OCI-M2 (cell line): ENCODE data around the gene RPS6KA1.
A peak's percentile ranks its signal among the peaks of the same experiment; 100 is the strongest.
"Not testable (repeated sequence)": the region's sequence is repeated elsewhere in the genome, so short reads cannot be mapped to it uniquely, and the experiment has no call there.

ENCODE experiments used
- DNase-seq: peaks from one replicate; lab custom pipeline; 2025; ENCODE audit not compliant: unreplicated experiment; lab: John Stamatoyannopoulos, UW

The RPS6KA1 gene

DNA sequence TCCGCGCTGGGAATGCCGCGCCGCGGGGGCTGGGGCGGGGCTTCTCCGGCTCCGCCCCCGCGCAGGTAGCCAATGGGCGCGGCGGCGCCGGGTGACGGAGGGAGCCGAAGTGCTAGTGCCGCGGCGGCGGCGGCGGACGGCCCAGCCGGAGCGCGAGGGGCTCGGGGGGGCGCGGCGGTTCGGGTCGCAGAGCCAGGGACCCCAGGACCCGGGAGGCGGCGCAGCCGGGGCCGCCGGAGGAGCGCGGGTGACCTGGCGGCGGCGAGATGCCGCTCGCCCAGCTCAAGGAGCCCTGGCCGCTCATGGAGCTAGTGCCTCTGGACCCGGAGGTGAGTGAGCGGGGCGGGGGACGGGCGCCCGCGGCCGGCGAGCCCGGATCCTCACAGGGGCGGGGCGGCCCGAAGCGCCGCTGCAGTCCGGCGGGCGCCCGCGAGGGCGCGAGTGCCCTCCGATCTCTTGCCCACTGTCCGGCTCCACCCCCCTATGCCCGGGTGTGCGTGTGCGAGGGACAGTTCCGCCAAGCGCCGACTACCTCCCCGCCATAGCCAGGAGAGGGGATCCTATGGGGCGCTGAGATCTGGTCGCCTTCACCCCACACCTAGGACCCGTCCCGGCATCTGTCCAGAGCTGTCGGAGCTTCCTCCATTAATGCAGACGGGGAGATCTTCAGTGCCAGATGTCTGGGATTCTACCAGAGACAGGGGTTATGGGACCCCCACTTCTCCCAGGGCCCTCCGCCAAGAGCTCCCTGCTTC lies at the start of gene RPS6KA1:
RPS6KA1 (plus strand) TSS at position 107 of the 755 bp plus-strand sequence; CDS start at position 267, 160 bp downstream.
- DNase-seq, result no peak

DNA sequence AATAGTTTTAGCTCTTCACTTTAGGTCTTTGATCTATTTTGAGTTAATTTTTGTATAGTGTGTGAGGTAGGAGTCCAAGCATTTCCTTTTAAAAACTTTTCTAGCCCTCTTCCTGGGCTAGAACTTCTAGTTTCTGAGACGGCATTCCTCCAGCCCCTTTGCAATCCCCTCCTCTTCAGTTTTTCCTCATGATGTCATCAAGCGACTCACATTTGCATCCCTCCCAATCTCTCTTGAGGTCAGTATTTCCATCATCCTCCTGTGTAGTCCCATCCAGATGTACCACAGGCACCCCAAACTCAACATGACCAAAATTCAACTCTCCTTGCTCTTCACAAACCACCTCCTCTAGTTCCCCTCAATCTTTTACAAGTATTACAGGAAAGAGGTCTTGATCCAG lies 46.6 kb upstream of the RPS6KA1 start:
- DNase-seq, result no peak

DNA sequence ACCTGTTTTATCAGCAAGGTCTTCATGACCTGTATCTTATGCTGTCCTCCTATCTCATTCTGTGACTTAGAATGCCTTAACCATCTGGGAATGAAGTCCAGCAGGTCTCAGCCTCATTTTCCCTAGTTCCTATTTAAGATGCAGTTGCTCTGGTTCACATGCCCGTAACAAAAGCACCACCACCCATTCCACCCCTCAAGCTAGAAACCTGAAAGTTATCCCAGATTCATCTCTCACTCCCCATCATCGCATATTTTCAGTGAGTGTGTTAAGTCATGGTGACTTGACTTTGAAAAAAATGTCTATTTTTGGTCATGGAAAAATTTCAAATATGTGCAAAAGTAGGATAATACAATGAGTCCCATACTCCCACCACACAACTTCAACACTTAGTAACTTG lies 45.6 kb upstream of the RPS6KA1 start:
- DNase-seq, result no peak

DNA sequence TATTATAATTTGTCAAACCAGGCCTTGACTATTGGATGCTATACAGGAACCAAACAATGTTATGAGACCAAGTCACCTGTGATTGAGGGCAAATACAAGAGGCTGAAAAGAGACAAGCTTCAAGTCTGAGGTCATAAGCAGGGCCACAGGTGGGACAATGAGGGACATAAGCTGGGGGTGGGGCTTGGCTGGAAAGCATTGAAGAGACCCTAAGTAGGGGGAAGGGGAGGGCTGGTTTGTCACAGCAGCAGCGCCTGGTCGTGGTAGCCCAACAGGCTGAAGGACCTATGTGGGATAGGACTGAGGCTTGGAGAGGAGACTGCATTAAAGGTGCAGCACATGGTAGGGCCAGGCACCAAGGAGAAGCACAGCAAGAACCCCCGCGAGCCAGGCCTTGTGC lies 39.4 kb upstream of the RPS6KA1 start:
- DNase-seq, result no peak

DNA sequence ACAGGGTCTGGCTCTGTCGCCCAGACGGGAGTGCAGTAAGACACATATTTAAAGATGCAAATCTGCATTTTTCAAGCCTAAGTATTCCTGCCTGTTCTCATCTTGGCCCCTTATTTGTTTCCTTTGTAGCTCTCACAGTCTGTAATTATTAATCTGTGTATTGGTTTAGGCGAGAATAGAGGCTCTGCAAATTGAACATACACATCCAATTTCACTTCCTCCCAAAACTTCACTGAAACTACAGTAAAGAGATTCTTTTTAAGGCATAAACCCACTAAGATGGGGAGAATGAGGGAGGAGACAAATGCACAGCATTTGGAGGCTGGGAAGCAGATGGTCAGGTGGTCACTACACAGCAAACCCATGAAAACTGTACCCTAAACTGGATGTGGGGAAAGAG lies 36.3 kb upstream of the RPS6KA1 start:
- no peak for DNase-seq

DNA sequence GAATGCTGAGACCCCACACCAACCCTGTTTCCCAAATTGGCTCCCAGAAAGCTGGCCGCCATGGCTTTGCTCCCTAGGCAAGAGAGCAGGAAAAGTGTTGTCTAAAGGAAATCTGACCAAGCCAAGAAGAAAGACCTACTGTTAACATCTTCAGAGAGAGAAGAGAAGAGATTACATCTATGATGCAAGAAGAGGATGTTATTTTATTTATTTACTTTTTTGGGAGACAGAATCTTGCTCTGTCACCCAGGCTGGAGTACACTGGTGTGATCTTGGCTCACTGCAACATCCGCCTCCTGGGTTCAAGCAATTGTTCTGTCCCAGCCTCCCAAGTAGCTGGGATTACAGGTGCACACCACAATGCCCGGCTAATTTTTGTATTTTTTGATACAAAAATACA lies 35.6 kb upstream of the RPS6KA1 start:
- DNase-seq, result no peak

DNA sequence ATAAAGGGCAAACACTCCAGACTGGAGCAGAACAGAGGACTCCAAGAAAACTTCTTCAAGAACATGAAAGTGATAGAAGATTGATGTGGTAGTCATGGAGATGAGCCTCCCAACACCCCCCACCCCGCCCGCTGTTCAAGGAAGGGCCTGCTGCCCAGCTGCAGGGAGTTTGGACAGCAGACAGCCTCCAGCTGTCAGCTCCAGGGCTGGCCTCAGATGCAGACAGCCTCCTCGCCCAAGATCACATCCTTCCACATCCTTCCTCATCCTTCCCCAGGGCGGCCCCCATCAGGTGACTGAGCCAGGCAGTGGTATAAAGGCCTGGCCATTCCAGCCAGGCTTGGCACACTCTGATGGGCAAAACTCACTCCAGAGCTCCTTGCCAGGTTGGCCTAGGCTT lies 32.7 kb upstream of the RPS6KA1 start:
- DNase-seq, result no peak

DNA sequence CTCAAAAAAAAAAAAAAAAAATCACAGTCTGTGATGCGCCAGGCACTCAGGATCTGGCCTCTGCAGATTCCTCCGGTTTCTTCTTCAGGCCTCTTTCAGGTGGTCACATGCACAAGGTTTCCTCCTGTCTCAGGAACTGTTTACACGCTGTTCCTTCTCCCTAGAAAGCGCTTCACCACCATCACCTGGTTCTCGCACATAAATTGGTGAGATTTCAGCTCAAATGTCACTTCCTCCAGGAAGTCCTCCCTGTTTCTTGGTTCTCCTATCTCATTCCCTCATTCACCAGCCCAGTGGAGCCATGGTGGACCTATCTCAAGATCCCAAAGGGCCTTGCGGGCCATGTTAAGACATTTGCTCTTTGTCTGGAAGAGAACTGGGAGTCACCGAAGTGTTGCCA lies 30.7 kb upstream of the RPS6KA1 start:
- no peak for DNase-seq

DNA sequence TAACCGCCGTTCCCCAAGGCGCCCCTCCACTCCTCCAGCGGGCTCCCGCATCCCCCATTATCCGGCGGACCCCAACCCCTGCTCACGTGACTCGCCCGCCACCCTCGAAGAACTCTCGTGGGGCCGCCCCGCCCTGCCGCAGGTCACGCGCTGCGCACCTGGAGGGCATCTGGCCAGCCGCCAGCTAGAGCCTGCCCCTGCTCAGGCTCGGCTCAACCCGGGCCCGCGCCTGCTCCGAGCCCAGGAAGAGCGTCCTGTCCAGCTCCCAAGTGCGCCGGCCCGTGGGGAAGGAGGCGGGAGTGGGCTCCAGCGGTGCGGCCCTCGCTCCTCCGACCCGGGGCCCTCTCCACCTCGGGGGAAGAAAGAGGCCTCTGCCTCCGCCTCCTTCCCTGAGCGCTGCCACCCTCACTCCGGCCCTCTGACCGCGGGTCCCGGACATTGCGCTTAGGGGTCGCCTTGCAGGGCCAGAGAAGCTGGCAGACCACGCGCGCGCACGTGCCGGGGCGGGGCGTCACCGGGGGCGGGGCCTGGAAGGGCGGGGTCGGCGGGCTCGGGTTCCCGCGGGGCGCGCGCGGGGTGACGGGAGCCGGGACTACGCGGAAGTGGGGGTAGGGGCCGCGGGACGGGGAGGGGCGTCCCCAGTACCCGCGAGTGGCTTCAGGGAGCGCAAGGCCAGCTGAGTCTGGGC lies 28.9 kb upstream of the RPS6KA1 start:
- DNase-seq, result peak; percentile 39

DNA sequence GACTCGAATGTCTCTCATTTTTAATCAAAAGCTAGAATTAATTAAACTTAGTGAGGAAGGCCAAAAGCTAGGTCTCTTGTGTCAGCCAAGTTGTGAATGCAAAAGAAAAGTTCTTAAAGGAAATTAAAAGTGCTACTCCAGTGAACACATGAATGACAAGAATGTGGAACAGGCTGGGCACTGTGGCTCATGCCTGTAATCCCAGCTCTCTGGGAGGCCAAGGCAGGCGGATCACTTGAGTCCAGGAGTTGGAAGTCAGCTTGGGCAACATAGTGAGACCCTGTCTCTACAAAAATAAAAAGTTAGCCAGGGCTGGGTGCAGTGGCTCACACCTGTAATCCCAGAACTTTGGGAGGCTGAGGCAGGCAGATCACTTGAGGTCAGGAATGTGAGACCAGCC lies 18.9 kb upstream of the RPS6KA1 start:
- not testable (repeated sequence) for DNase-seq

DNA sequence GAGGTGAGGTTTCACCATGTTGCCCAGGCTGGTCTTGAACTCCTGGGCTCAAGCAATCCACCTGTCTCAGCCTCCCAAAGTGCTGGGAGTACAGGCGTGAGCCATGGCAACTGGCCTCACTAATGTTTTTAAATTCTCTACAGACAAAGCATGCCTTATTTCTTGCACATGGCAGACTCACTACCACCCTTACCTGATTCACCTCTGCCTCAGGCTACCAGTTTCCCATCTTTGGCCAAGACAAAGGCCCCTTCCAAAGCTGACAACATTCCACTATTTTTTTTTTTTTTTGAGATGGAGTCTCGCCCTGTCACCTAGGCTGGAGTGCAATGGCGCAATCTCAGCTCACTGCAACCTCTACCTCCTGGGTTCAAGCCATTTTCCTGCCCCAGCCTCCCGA lies 13.7 kb upstream of the RPS6KA1 start:
- DNase-seq, result not testable (repeated sequence)

DNA sequence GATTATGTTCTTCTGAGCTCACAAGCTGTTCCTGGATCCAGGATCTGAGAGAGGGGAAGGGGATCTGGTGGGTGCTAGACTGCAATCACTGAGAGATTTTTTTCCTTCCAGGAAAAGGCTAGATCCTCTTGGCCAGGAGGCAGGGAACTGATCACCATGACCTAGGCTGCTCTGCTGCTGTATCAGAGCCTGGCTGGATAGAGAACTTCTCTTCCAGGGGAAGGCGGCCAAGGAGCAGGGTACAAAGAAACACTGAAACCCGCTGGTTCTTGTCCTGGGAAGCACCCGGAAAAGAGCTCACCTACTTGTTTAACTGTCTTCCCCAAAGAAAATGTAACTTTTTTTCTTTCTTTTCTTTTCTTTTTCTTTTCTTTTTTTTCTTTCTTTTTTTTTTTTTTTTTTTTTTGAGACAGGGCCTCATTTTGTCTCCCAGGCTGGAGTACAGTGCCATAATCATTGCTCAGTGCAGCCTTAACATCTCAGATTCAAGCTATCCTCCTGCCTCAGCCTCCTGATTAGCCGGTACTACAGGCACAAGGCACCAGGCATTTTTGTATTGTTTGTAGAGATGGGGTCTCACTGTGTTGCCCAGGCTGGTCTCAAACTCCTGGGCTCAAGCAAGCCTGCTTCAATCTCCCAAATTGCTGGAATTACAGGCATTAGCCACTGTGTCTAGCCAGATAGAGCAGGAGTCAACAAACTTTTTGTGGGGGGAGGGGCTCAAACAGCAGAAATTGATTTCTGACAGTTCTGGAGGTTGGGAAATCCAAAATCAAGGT lies 12.4 kb upstream of the RPS6KA1 start:
- DNase-seq, result no peak

DNA sequence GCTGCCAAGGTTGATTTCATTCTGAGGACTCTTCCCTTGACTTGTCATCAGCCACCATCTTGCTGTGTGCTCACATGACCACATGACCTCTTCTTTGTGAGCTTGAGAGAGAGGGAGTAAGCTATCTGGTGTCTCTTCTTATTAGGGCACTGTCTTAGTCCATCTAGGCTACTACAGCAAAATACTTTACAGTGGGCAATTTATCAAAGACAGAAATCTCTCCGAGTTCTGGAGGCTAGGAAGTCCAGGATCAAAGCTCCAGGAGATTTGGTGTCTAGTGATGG lies 11.9 kb upstream of the RPS6KA1 start:
- DNase-seq, result no peak

DNA sequence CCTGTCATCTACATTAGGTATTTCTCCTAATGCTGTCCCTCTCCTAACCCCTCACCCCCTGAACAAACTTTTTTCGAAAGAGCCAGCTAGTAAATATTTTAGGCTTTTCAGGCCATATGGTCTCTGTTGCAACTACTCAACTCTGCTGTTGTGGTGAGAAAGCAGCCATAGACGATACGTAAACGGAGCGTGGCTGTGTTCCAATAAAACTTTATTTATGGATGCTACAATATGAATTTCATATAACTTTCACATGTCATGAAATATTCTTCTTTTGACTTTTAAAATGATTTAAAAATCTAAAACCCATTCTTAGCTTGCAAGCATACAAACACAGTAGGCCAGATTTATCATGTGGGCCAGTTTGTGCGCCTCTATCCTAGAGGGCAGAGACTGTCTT lies 11.2 kb upstream of the RPS6KA1 start:
- DNase-seq, result no peak

DNA sequence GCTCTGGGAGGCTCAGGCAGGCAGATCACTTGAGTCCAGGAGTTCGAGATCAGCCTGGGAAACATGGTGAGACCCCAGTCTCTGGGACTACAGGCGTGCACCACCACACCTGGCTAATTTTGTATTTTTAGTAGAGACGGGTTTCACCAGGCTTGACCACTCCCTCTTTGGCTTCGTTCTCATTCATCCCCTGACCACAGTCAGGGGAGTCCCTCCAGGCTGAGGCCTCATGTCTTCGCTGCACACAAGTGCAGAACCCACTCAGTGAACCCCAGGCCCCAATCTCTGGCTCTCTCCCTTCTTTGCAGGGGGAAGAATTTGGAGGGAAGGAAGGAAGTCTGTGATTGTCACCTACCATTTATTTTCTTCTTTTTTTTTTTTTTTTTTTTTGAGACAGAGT lies 9.2 kb upstream of the RPS6KA1 start:
- DNase-seq, result no peak

DNA sequence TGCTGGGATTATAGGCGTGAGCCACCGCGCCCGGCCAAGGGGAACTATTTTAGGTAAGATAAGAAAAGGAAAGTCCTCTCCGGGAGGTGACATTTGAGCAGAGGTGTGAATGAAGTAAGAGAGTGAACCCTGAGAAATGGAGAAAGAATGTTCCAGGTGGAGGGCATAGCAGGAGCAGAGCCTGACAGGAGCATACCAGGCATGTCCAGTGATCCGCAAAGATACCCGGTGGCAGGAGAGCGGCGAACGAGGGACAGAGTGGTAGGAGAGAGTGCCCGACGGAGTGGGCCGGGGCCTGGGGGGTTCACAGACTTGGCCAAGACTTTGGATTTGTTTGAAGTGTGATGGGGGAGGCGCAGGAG lies 7.9 kb upstream of the RPS6KA1 start:
- no peak for DNase-seq

DNA sequence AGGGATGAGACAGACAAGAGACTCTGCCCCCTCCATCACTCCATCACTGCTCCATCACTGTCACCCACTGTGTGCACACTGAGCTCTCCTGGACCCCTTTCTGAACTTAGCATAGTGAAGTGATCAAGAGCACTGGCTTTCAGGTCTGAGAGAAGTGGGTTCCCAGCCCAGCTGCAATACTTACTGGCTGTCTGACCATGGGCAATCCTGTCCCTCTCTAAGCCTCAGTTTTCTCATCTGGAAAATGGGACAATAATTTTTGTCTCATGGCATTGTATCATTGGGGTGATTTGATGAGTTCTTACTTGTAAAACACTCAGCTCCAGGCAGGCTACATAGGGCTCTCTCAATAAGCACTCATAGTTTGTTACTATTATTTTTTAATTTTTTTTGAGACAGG lies 7.5 kb upstream of the RPS6KA1 start:
- DNase-seq, result no peak

DNA sequence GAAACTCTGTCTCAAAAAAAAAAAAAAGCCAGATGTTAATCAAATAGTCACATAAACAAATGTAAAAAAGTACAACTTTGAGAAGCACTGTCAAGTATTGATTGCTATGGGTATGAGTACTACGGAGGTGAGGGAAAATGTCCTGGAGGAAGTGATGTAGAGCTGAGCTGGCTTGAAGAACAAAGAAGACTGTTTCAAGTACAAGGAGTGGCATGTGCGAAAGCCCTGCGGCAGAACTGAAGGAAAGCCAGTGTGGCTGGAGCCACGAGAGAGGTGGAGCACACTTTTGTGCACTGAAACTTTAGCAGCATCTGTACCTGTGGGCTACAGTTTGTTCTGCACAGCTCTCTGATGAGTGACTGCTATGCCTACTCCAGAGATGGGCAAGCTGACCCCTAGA lies 5.4 kb upstream of the RPS6KA1 start:
- no peak for DNase-seq

DNA sequence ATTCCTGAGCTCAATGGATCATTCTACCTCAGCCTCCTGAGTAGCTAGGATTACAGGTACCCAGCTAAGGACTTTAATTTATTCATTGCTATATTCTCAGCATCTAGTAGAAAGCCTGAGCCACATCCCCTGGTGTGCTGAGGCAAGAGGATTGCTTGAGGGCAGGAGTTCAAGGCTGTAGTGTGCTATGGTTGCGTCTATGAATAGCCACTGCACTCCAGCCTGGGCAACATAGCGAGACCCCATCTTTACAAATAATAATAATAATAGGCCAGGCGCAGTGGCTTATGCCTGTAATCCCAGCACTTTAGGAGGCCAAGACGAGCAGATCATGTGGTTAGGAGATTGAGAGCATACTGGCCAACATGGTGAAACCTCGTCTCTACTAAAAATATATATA lies 3.3 kb upstream of the RPS6KA1 start:
- DNase-seq, result no peak

DNA sequence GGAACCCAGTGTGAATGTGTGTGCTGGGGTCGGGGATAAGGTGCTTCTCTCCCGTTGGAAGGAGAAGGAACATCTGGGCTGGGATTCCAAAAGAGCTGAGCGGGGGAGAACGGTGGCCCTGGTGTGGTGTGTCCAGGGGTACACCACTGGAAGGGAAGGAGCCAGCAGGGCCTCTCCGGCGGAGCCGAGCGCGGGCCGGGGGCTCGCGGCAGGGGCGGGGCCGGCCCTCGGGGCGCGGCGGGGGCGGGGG lies 231 bp upstream of the RPS6KA1 start:
- no peak for DNase-seq

DNA sequence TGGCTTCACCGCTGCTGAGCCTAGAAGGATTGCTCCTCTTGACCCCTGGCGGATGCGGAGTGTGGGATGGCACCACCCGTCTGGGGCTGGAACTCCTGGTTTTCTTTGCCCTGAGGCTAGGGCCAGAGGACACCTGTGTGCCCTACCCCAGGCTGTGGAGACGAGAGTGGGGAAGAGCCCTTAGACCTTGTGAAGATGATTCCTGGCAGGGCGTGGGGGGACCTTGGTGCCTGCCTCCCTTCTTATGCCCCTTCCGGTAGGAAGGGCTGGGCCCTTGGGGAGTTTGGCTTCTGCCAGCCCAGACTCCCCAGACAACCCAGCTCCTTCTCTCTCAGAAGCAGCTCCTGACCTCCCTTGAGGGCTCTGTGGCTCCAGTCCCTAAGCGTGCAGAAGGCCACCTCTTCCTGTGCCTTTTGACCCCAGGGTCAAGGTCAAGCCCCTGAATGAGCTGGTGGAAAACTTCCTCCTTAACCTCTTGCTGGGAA lies 891 bp downstream of the RPS6KA1 start:
- no peak for DNase-seq

DNA sequence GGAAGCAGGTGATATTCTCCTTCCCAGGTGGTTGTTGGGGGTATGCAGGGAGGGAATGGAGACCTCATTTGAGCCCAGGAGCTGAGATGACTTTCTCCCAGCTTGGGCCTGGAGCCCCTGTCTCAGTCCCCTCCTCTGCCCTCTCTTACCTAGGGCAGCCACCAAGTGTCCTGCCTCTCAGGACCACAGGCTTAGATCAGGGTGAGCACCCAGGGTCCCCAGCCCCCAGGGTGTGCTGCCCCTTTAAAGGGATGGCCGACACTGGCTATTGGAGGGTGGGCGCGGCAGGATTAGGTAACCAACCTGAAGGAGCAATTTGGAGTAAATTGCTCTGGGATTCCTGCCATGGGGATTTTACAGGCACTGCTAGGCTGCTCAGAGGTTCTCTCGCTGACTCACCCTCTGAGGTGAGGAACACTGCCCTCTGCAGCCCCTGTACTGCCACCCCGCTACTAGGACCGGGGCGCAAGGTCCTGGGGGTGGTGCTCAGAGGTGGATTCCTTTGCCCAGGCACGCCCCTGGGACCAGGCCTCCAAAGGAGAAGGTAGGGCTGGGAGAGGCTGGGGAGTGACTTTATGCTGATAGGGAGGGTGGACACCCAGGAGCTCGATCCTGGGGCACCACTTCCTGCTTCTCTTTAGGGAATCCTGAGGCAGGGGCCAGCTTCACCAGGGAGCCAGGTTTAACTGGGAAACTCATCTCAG lies 1.5 kb downstream of the RPS6KA1 start:
- DNase-seq, result no peak
